Natural killer cell (primary cell): ENCODE data around the gene FSTL4. TPM values are rescaled to one million over a fixed set of nuclear protein-coding genes. Genes with fewer than 3 reads are reported as not detected.

ENCODE experiments used
- ATAC-seq, 3 donors: fragments of 150-1000 bp in 2 of 3; fragments of 200-7000 bp in 1 of 3; cut with Tn5 transposase; 1 replicate in 1 of 3; 2 replicates in 2 of 3; pipeline ENCODE4 v1.10.0; 2021; ENCODE audit warnings: mild to moderate bottlenecking in 2 of 3, moderate library complexity in 2 of 3
- DNase-seq, 2 donors: peaks; one replicate each; pipeline versions ENCODE4 v3.0.0 to v3.0.0-alpha.2; 2013 to 2021; ENCODE audit warnings: mixed read lengths in 1 of 2
- H3K27ac ChIP-seq: one replicate; pipeline ENCODE4 v1.5.1; 2013; ENCODE audit warnings: mild to moderate bottlenecking, low read length
- H3K27me3 ChIP-seq: one replicate; pipeline ENCODE4 v1.6.1; 2013; ENCODE audit warnings: low read length; ENCODE audit not compliant: control insufficient read depth, insufficient read depth
- H3K36me3 ChIP-seq: one replicate; pipeline ENCODE4 v1.6.1; 2013; ENCODE audit warnings: low read length; ENCODE audit not compliant: control insufficient read depth, insufficient read depth
- H3K4me1 ChIP-seq: one replicate; pipeline ENCODE4 v1.6.1; 2013; ENCODE audit warnings: low read length; ENCODE audit not compliant: control insufficient read depth, insufficient read depth
- H3K4me3 ChIP-seq: one replicate; pipeline ENCODE4 v1.5.1; 2013; ENCODE audit warnings: low read length
- H3K9me3 ChIP-seq: one replicate; pipeline ENCODE4 v1.6.1; 2013; ENCODE audit warnings: low read length; ENCODE audit not compliant: control insufficient read depth, insufficient read depth
- H3K27ac Mint-ChIP-seq, 2 donors: one replicate each; pipeline ENCODE4 v1.8.0; 2022; ENCODE audit warnings: mild to moderate bottlenecking in 2 of 2, mixed read lengths in 2 of 2, moderate library complexity in 1 of 2
- H3K27me3 Mint-ChIP-seq, 2 donors: one replicate each; pipeline ENCODE4 v1.8.0; 2022; ENCODE audit warnings: low read depth in 2 of 2, mixed read lengths in 2 of 2
- H3K36me3 Mint-ChIP-seq: one replicate; pipeline ENCODE4 v1.8.0; 2022; ENCODE audit warnings: mixed read lengths
- H3K4me1 Mint-ChIP-seq, 2 donors: one replicate each; pipeline ENCODE4 v1.8.0; 2022; ENCODE audit warnings: mixed read lengths in 2 of 2
- H3K4me3 Mint-ChIP-seq: one replicate; pipeline ENCODE4 v1.8.0; 2022; ENCODE audit warnings: mild to moderate bottlenecking, moderate library complexity, mixed read lengths
- H3K9me3 Mint-ChIP-seq, 2 donors: one replicate each; pipeline ENCODE4 v1.8.0; 2022; ENCODE audit warnings: mixed read lengths in 2 of 2
- CTCF ChIP-seq: fragments of 200-600 bp; IDR thresholded peaks from one replicate; pipeline ENCODE4 v1.8.0; 2022; ENCODE audit warnings: antibody characterized with exemption
- WGBS: methylation state at CpG from one replicate; pipeline ENCODE4 v1.1.7; 2013; ENCODE audit warnings: missing lambda C conversion rate; ENCODE audit not compliant: insufficient coverage; 5-methylcytosine and 5-hydroxymethylcytosine counted together
- intact Hi-C: fragments of 100-400 bp; cut with micrococcal nuclease; formaldehyde crosslinking; loops from one replicate; pipeline ENCODE4 v1.14.2; 2022
- total RNA-seq, 4 donors: library from RNA; stranded (reverse); fragments of 120-200 nt in 1 of 4; gene quantifications; one replicate each; pipeline versions ENCODE4 v1.2.3 to v1.2.4, GENCODE V29; 2013 to 2022

The FSTL4 gene
- total RNA-seq, 3 donors from 2014 or later (not counting 1 experiment from before 2014, with no cell fraction given): 0.11 to 0.75 (median 0.55) TPM

DNA sequence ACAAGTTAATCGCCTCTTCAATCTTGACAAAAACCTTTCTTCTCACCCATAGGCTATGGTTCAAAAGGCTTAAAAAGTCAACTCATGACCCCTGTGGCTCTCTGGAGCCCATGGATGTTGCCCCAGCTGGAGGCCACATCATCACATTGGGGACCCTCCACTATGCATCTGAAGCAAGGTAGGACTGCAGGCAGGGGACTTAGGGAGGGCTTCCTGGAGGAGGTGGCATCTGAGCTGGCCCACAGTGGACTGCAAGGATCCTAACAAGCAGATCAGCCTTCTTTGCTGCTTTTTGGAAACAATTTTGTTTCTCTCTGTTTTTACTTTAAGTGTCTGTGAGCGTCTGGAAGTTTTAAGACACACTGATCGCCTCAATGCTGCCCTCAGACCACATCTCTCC lies 325.9 kb downstream of the FSTL4 start:
- Mint-ChIP-seq H3K36me3 (no peaks in the 10 kb centered on the region), H3K4me1 (no peaks in the 10 kb centered on the region), H3K27ac (no peak overlapping the region), H3K9me3 (no peaks in the 10 kb centered on the region), H3K4me3 (no peak overlapping the region), H3K27me3 (no peaks in the 10 kb centered on the region)
- WGBS: 93% methylated on average over 2 of the region's 3 CpGs
- ATAC-seq: no peak
- no peak for TF ChIP-seq CTCF
- H3K36me3 ChIP-seq: no peaks in the 10 kb centered on the region
- H3K4me1 ChIP-seq: no peaks in the 10 kb centered on the region
- intact Hi-C loops: no loop called here
- H3K27me3 ChIP-seq: no peaks in the 10 kb centered on the region
- no peak overlapping the region for H3K4me3 ChIP-seq
- DNase-seq: no peak
- no peaks in the 10 kb centered on the region for H3K9me3 ChIP-seq
- no peak overlapping the region for H3K27ac ChIP-seq

DNA sequence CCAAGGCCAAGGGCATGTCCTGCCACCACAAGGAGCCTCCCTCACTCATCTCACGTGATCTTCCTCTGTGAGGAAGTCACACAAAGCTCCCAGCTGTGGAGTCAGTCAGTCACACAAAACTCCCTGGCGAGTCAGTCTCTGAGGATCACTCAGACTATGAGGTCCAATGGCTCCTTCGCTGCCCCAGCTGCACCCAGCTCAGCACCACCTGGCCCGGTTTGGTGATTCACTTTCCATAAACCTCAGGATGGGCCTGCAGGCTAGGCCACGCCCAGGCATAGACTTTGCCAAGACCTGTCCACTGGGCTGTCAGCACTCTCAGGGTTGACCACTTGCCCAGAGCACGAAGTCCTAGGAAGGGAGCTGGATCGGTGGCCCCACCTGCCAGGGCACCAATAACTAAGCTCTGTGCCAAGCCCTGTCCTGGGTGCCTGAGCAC lies 326.7 kb downstream of the FSTL4 start:
- ATAC-seq (no peak), DNase-seq (no peak)
- H3K9me3 Mint-ChIP-seq: no peaks in the 10 kb centered on the region
- Histone ChIP-seq H3K4me1 (no peaks in the 10 kb centered on the region), H3K36me3 (no peaks in the 10 kb centered on the region), H3K27me3 (no peaks in the 10 kb centered on the region), H3K27ac (no peak overlapping the region), H3K4me3 (no peak overlapping the region), H3K9me3 (no peaks in the 10 kb centered on the region)
- H3K27ac Mint-ChIP-seq: no peak overlapping the region
- TF ChIP-seq CTCF: no peak
- H3K4me3 Mint-ChIP-seq: no peak overlapping the region
- intact Hi-C loops: no loop called here
- no peaks in the 10 kb centered on the region for H3K27me3 Mint-ChIP-seq
- no peaks in the 10 kb centered on the region for H3K36me3 Mint-ChIP-seq
- WGBS: 77% methylated on average over 7 of the region's 7 CpGs
- no peaks in the 10 kb centered on the region for H3K4me1 Mint-ChIP-seq

DNA sequence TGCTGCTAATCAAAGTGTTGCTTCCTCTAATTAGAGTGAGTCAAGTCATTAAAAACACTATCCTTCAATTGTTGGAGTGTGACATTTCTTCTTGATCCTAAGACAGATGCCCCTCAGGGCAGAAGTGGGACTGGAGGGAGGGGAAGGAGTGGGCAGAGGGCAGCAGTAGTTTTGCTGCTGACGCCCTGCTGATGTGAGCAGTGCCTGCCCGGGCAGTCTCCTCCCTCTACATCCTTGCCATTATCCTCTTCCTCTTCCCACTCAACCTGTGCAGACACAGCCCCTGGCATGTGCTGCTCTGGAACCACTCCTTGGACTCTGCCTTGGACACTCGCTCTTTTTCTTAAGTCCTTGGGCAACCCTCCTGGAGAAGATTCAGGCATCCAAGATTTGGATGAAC lies 328.0 kb downstream of the FSTL4 start:
- WGBS: 90% methylated on average over 3 of the region's 3 CpGs
- Mint-ChIP-seq H3K9me3 (no peaks in the 10 kb centered on the region), H3K4me1 (no peaks in the 10 kb centered on the region), H3K27ac (no peak overlapping the region), H3K27me3 (no peaks in the 10 kb centered on the region), H3K4me3 (no peak overlapping the region), H3K36me3 (no peaks in the 10 kb centered on the region)
- no peaks in the 10 kb centered on the region for H3K4me1 ChIP-seq
- no peak for TF ChIP-seq CTCF
- ATAC-seq (no peak), DNase-seq (no peak)
- no peaks in the 10 kb centered on the region for H3K9me3 ChIP-seq
- H3K36me3 ChIP-seq: no peaks in the 10 kb centered on the region
- no peak overlapping the region for H3K27ac ChIP-seq
- intact Hi-C loops: no loop called here
- no peaks in the 10 kb centered on the region for H3K27me3 ChIP-seq
- no peak overlapping the region for H3K4me3 ChIP-seq

- Mint-ChIP-seq H3K4me3 (no peak overlapping the region), H3K4me1 (no peaks in the 10 kb centered on the region), H3K27ac (no peak overlapping the region), H3K27me3 (no peaks in the 10 kb centered on the region), H3K36me3 (no peaks in the 10 kb centered on the region), H3K9me3 (no peaks in the 10 kb centered on the region)
- H3K4me1 ChIP-seq: no peaks in the 10 kb centered on the region
- no peak overlapping the region for H3K27ac ChIP-seq
- intact Hi-C loops: no loop called here
- H3K27me3 ChIP-seq: no peaks in the 10 kb centered on the region
- no peaks in the 10 kb centered on the region for H3K36me3 ChIP-seq
- TF ChIP-seq CTCF: no peak
- no peak for ATAC-seq
- H3K4me3 ChIP-seq: no peak overlapping the region
- no peaks in the 10 kb centered on the region for H3K9me3 ChIP-seq
- WGBS: 85% methylated on average over 4 of the region's 4 CpGs
- no peak for DNase-seq
Observed at GRCh38 chr5:133278317-133278716, 334.0 kb downstream of the FSTL4 start.
